Measurements from ENCODE around the gene ADH5.
"Not testable (repeated sequence)": the region's sequence is repeated elsewhere in the genome, so short reads cannot be mapped to it uniquely, and the experiment has no call there.

Gene ADH5

GRCh38 chr4:99038213-99038612 lies 50.4 kb downstream of the ADH5 start:
- DNase-seq (ENCODE audit: insufficient read length, low spot score) = no peak

GRCh38 chr4:99033956-99034355 lies 54.6 kb downstream of the ADH5 start:
- no peak for FAIRE-seq
- no peak for DNase-seq (ENCODE audit: insufficient read length, low spot score)

More at GRCh38 chr4:99038213-99038612, 50.4 kb downstream of the ADH5 start:
- FAIRE-seq = no peak

GRCh38 chr4:99029852-99030251 lies 58.7 kb downstream of the ADH5 start:
- no peak for DNase-seq (ENCODE audit: insufficient read length, low spot score)
- FAIRE-seq = no peak

GRCh38 chr4:99029018-99029735 lies 59.4 kb downstream of the ADH5 start:
- DNase-seq (ENCODE audit: insufficient read length, low spot score) (no peak), FAIRE-seq (no peak)

- FAIRE-seq (no peak), DNase-seq (ENCODE audit: insufficient read length, low spot score) (no peak)
Measured at GRCh38 chr4:99028187-99028586, 60.4 kb downstream of the ADH5 start.

DNA sequence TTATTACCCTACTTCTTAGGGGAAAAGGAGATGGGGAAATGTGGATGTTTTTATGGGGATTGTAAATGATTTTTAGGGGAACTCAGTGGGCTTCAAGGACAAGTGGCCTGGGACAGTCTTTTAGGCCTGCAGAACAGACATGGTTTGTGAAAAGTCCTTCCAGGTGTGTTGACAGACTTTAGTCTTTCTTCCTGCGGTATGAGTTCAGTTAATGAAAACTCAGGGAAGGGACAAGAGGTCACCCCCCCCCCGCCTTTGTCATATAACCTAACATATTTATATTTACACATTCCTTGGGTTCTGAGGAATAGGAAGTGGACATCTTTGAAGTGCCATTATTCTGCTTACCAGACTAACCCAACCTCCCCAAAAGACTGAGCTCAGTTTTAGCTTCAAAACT lies 61.3 kb downstream of the ADH5 start:
- FAIRE-seq = no peak
- DNase-seq (ENCODE audit: insufficient read length, low spot score) = no peak

- DNase-seq (ENCODE audit: insufficient read length, low spot score) (no peak), FAIRE-seq (no peak)
Measured at GRCh38 chr4:99025506-99025905, 63.1 kb downstream of the ADH5 start.

DNA sequence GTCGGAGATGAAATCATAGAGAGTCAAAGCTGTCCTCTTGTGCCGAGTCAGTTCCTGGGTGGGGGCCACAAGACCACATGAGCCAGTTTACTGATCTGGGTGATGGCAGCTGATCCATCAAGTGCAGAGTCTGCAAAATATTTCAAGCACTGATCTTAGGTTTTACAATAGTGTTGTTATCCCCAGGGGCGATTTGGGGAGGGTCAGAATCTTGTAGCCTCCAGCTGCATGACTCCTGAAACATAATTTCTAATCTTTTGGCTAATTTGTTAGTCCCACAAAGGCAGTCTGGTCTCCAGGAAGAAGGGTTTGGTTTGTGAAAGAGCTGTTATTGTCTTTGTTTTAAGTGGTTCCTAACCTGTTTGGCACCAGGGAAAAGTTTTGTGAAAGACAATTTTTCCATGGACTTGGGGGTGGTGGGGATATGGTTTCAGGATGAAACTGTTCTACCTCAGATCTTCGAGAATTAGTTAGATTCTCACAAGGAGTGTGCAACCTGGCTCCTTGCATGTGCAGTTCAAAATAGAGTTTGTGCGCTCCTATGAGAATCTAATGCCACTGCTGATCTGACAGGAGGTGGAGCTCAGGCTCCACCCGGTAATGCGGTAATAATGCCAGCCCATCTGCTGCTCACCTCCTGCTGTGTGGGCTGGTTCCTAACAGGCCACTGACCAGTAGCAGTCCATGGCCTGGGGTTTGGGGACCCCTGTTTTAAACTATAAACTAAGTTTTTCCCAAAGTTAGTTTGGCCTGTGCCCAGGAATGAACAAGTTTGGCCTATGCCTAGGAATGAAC lies 63.9 kb downstream of the ADH5 start:
- DNase-seq (ENCODE audit: insufficient read length, low spot score) (no peak), FAIRE-seq (no peak)

DNA sequence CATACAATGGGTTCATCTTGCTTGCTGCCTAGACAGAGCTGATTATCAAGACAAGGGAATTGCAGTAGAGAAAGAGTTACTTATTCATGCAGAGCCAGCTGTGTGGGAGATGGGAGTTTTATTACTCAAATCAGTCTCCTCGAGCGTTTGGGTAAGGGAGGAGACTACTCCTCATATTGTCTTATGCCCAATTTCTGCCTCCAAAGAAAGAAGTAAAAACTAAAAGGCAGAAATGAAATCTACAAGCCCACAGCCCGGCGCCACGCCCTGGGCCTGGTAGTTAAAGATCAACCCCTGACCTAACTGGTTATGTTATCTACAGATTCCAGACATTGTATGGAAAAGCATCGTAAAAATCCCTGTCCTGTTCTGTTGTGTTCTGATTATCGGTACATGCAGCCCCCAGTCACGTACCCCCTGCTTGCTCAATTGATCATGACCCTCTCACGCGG lies 64.8 kb downstream of the ADH5 start:
- FAIRE-seq; DNase-seq (ENCODE audit: insufficient read length, low spot score): not testable (repeated sequence)

DNA sequence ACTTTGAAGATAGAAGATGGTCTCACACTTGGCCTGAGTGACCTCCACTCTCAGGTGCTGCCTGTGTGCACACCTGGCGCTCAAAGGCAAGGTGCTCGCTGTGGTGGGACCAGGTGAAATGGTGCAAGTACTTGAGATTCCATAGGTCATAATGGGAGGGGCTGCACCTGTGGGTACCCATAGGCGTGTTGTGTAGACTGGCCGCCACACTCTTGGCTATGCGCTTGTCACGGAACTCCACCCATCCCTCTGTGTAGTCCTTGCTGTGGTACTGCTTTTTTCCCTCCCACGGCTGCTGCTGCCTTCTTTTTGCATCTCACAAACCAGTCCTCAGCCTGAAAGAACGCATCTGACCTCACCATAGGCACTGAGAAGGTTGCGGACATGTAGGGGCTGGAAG lies 66.0 kb downstream of the ADH5 start:
- FAIRE-seq (no peak), DNase-seq (ENCODE audit: insufficient read length, low spot score) (no peak)

GRCh38 chr4:99021386-99021785 lies 67.2 kb downstream of the ADH5 start:
- no peak for DNase-seq (ENCODE audit: insufficient read length, low spot score)
- no peak for FAIRE-seq

Data from HTR-8/SVneo (cell line).